ENCODE data around the gene KAZN. TPM values are rescaled to one million over a fixed set of nuclear protein-coding genes. Genes with fewer than 3 reads are reported as not detected.

KAZN gene
- polyA plus RNA-seq, 1 donor from 2014 or later: 20.6 TPM

- H3K4me3 ChIP-seq (ENCODE audit: low read length): no peak overlapping the region
- no peaks in the 10 kb centered on the region for H3K9me3 ChIP-seq (ENCODE audit: low read length)
- no peak for TF ChIP-seq CTCF (IDR thresholded peaks at IDR 0.05; ENCODE audit: poor library complexity, severe bottlenecking)
- no peaks in the 10 kb centered on the region for H3K79me2 ChIP-seq (replicated peaks; ENCODE audit: insufficient read depth, low read length)
- no peaks in the 10 kb centered on the region for H3K27me3 ChIP-seq (ENCODE audit: insufficient read depth, low read depth, low read length)
- no peaks in the 10 kb centered on the region for H3K36me3 ChIP-seq (ENCODE audit: insufficient read depth, low read length)
- H3K27ac ChIP-seq (ENCODE audit: low read length): no peak overlapping the region
- no peaks in the 10 kb centered on the region for H3K9me2 ChIP-seq (ENCODE audit: insufficient read depth, low read length)
- no peak overlapping the region for H2AFZ ChIP-seq (ENCODE audit: low read depth, low read length)
- no peaks in the 10 kb centered on the region for H3F3A ChIP-seq (ENCODE audit: insufficient read depth, low read length, poor library complexity, severe bottlenecking)
- no peaks in the 10 kb centered on the region for H4K20me1 ChIP-seq (ENCODE audit: insufficient read depth)
- H3K4me2 ChIP-seq (ENCODE audit: low read length): no peak overlapping the region
- no peak overlapping the region for H3K9ac ChIP-seq (ENCODE audit: low read length)
These were observed 384.8 kb downstream of the KAZN start for GRCh38 chr1:14983277-14983676.

GRCh38 chr1:14986168-14986567, 387.7 kb downstream of the KAZN start:
- Histone ChIP-seq H2AFZ (ENCODE audit: low read depth, low read length) (no peak overlapping the region), H3K4me3 (ENCODE audit: low read length) (no peak overlapping the region), H3K9me3 (ENCODE audit: low read length) (no peaks in the 10 kb centered on the region), H3K79me2 (replicated peaks; ENCODE audit: insufficient read depth, low read length) (no peaks in the 10 kb centered on the region), H3K36me3 (ENCODE audit: insufficient read depth, low read length) (no peaks in the 10 kb centered on the region), H3K9ac (ENCODE audit: low read length) (no peak overlapping the region), H3K9me2 (ENCODE audit: insufficient read depth, low read length) (no peaks in the 10 kb centered on the region), H3K4me2 (ENCODE audit: low read length) (no peak overlapping the region), H3K27me3 (ENCODE audit: insufficient read depth, low read depth, low read length) (no peaks in the 10 kb centered on the region), H3F3A (ENCODE audit: insufficient read depth, low read length, poor library complexity, severe bottlenecking) (no peaks in the 10 kb centered on the region), H4K20me1 (ENCODE audit: insufficient read depth) (no peaks in the 10 kb centered on the region), H3K27ac (ENCODE audit: low read length) (no peak overlapping the region)
- no peak for TF ChIP-seq MXI1 (conservative IDR thresholded peaks at IDR 0.05; ENCODE audit: poor library complexity, severe bottlenecking)
- TF ChIP-seq RAD21 (conservative IDR thresholded peaks at IDR 0.05): no peak
- no peak for TF ChIP-seq EZH2 (IDR thresholded peaks at IDR 0.05; ENCODE audit: borderline replicate concordance, insufficient read depth, low read length, poor library complexity, severe bottlenecking)
- TF ChIP-seq SMC3 (conservative IDR thresholded peaks at IDR 0.05; ENCODE audit: poor library complexity): no peak
- no peak for TF ChIP-seq TAF1 (IDR thresholded peaks at IDR 0.05; ENCODE audit: low read depth)
- no peak for TF ChIP-seq REST (IDR thresholded peaks at IDR 0.05; ENCODE audit: borderline replicate concordance)
- TF ChIP-seq CTCF (IDR thresholded peaks at IDR 0.05; ENCODE audit: poor library complexity, severe bottlenecking): no peak
- TF ChIP-seq EP300 (conservative IDR thresholded peaks at IDR 0.05; ENCODE audit: poor library complexity, severe bottlenecking): no peak
- TF ChIP-seq POLR2AphosphoS5 (IDR thresholded peaks at IDR 0.05): no peak
